GM21367 (cell line): ENCODE data around the gene STX8.

ENCODE experiments used
- ATAC-seq: cut with Tn5 transposase; IDR thresholded peaks from one replicate; pipeline ENCODE4 v1.9.1; 2021; ENCODE audit not compliant: unreplicated experiment

Gene STX8

GRCh38 chr17:9308069-9308468, 267.6 kb downstream of the STX8 start:
- ATAC-seq: no peak

- no peak for ATAC-seq
Observed at GRCh38 chr17:9307313-9307998, 268.2 kb downstream of the STX8 start.

- ATAC-seq: no peak
Observed at GRCh38 chr17:9306086-9306485, 269.5 kb downstream of the STX8 start.

GRCh38 chr17:9299695-9300094, 275.9 kb downstream of the STX8 start:
- ATAC-seq: no peak

- no peak for ATAC-seq
Observed at GRCh38 chr17:9298776-9299295, 276.8 kb downstream of the STX8 start.

GRCh38 chr17:9298135-9298534, 277.5 kb downstream of the STX8 start:
- no peak for ATAC-seq

- no peak for ATAC-seq
Observed at GRCh38 chr17:9294661-9295210, 280.9 kb downstream of the STX8 start.

- ATAC-seq: no peak
Observed at GRCh38 chr17:9292561-9292941, 283.1 kb downstream of the STX8 start.

- no peak for ATAC-seq
Observed at GRCh38 chr17:9291912-9292560, 283.6 kb downstream of the STX8 start.

GRCh38 chr17:9290226-9290613, 285.4 kb downstream of the STX8 start:
- no peak for ATAC-seq

- ATAC-seq: no peak
Observed at GRCh38 chr17:9287306-9287705, 288.3 kb downstream of the STX8 start.

GRCh38 chr17:9286434-9286833, 289.2 kb downstream of the STX8 start:
- ATAC-seq: no peak

- ATAC-seq: no peak
Observed at GRCh38 chr17:9285602-9286427, 289.8 kb downstream of the STX8 start.

- no peak for ATAC-seq
Observed at GRCh38 chr17:9284884-9285283, 290.7 kb downstream of the STX8 start.

- no peak for ATAC-seq
Observed at GRCh38 chr17:9283909-9284308, 291.7 kb downstream of the STX8 start.

GRCh38 chr17:9279893-9280292, 295.7 kb downstream of the STX8 start:
- no peak for ATAC-seq

- no peak for ATAC-seq
Observed at GRCh38 chr17:9274973-9275372, 300.6 kb downstream of the STX8 start.

- no peak for ATAC-seq
Observed at GRCh38 chr17:9273428-9274391, 301.9 kb downstream of the STX8 start.

- no peak for ATAC-seq
Observed at GRCh38 chr17:9272501-9273200, 303.0 kb downstream of the STX8 start.

GRCh38 chr17:9271989-9272388, 303.6 kb downstream of the STX8 start:
- ATAC-seq: no peak
